GM23248 (cell line): ENCODE data around the gene PCYT2. TPM values are rescaled to one million over a fixed set of nuclear protein-coding genes. Genes with fewer than 3 reads are reported as not detected.
A peak's percentile ranks its signal among the peaks of the same experiment; 100 is the strongest.

ENCODE experiments used
- DNase-seq: peaks from one replicate; pipeline ENCODE4 v3.0.0-alpha.2; 2015
- H2AFZ ChIP-seq: fragments of 200-600 bp; sonication (generic); 2 replicates; pipeline ENCODE4 v1.6.1; 2016; ENCODE audit warnings: antibody characterized with exemption
- H3F3A ChIP-seq: fragments of 200-600 bp; sonication (generic); 2 replicates; pipeline ENCODE4 v1.6.1; 2016; ENCODE audit warnings: mild to moderate bottlenecking, antibody characterized with exemption, mixed run types; ENCODE audit not compliant: insufficient read depth
- H3K27ac ChIP-seq: fragments of 200-600 bp; sonication (generic); 2 replicates; pipeline ENCODE4 v1.5.1; 2016; ENCODE audit warnings: mild to moderate bottlenecking
- H3K27me3 ChIP-seq: fragments of 200-600 bp; sonication (generic); replicated peaks from 2 replicates; pipeline ENCODE4 v1.6.1; 2016; ENCODE audit warnings: mild to moderate bottlenecking; ENCODE audit not compliant: insufficient read depth
- H3K36me3 ChIP-seq: fragments of 200-600 bp; sonication (generic); 2 replicates; pipeline ENCODE4 v1.6.1; 2016; ENCODE audit warnings: low read depth, mild to moderate bottlenecking
- H3K4me1 ChIP-seq: fragments of 200-600 bp; sonication (generic); 2 replicates; pipeline ENCODE4 v1.6.1; 2016; ENCODE audit warnings: mild to moderate bottlenecking; ENCODE audit not compliant: insufficient read depth
- H3K4me2 ChIP-seq: fragments of 200-600 bp; sonication (generic); one replicate; pipeline ENCODE4 v1.6.1; 2016; ENCODE audit warnings: mild to moderate bottlenecking; ENCODE audit not compliant: unreplicated experiment
- H3K4me3 ChIP-seq: fragments of 200-600 bp; sonication (generic); 2 replicates; pipeline ENCODE4 v1.5.1; 2016; ENCODE audit warnings: mild to moderate bottlenecking
- H3K79me2 ChIP-seq: fragments of 200-600 bp; sonication (generic); 2 replicates; pipeline ENCODE4 v1.6.1; 2016; ENCODE audit warnings: mild to moderate bottlenecking; ENCODE audit not compliant: insufficient read depth
- H3K9ac ChIP-seq: fragments of 200-600 bp; sonication (generic); 2 replicates; pipeline ENCODE4 v1.6.1; 2016; ENCODE audit warnings: mild to moderate bottlenecking
- H3K9me2 ChIP-seq: fragments of 200-600 bp; sonication (generic); 2 replicates; pipeline ENCODE4 v1.6.1; 2016; ENCODE audit warnings: mixed run types, mild to moderate bottlenecking, moderate library complexity; ENCODE audit not compliant: insufficient read depth
- H3K9me3 ChIP-seq: fragments of 200-600 bp; sonication (generic); one replicate; pipeline ENCODE4 v1.6.1; 2017; ENCODE audit warnings: low read depth
- H4K20me1 ChIP-seq: fragments of 200-600 bp; sonication (generic); 2 replicates; pipeline ENCODE4 v1.6.0; 2016; ENCODE audit not compliant: insufficient read depth
- EZH2 ChIP-seq: fragments of 200-600 bp; sonication (generic); IDR thresholded peaks from 2 replicates; pipeline ENCODE4 v1.6.1; 2018; ENCODE audit warnings: antibody characterized with exemption, mild to moderate bottlenecking; ENCODE audit not compliant: insufficient read depth, poor library complexity, severe bottlenecking
- EZH2phosphoT487 ChIP-seq: fragments of 200-600 bp; sonication (generic); IDR thresholded peaks from 2 replicates; pipeline ENCODE4 v1.6.1; 2018; ENCODE audit warnings: antibody characterized with exemption, moderate library complexity, mild to moderate bottlenecking, low read depth; ENCODE audit not compliant: insufficient read depth
- WGBS, 2 experiments: methylation state at CpG; one replicate each; pipeline ENCODE4 v1.1.6; 2015 to 2017; ENCODE audit warnings: low lambda C conversion rate in 2 of 2, low coverage in 1 of 2; ENCODE audit errors: missing lambda C conversion rate in 2 of 2; 5-methylcytosine and 5-hydroxymethylcytosine counted together
- in situ Hi-C: fragments of 300-500 bp; cut with MboI; formaldehyde crosslinking; loops from 2 replicates; pipeline ENCODE4 v1.15.0; 2020
- polyA plus RNA-seq: library from polyadenylated mRNA; unstranded; fragments of >200 nt; fragmentation: Nextera tagmentation; extraction: Ambion mirVana; gene quantifications from 2 replicates; pipeline ENCODE4 v1.2.1, GENCODE V29; 2016
- total RNA-seq: library from RNA; depleted of rRNA; stranded (reverse); fragments of >200 nt; shearing (Covaris generic); gene quantifications from 2 replicates; pipeline ENCODE4 v1.2.3, GENCODE V29; 2014

Gene PCYT2
- total and polyA plus RNA-seq, 2 experiments from 2014 or later, result 25.6 to 36.9 TPM

DNA sequence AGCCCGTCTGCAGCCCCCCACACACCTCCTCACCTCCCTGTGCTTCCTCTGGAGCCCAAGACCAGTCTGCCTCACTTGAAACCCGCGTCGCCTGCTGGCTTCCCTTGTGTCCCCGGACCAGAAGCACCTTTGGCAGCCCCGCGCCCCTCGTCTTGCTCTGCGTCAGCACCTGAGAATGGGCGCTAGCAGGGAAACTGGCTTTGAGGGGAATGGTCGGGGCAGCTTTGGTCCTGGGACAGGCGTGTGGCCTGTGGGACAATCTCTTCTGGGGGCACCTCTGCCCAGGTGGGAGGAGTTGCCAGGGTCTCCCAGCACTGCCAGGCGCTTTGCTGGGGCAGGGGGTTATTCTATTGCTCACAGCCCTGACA lies 20.0 kb upstream of the PCYT2 start:
- no peak overlapping the region for H3K4me2 ChIP-seq
- 0 out of 2 replicates have a peak, but pooled peaks cover 6% of the 10 kb centered on the region for H3K4me1 ChIP-seq
- TF ChIP-seq EZH2phosphoT487, result no peak
- TF ChIP-seq EZH2, result no peak
- no peaks in the 10 kb centered on the region for H3K36me3 ChIP-seq
- H3K4me3 ChIP-seq, result no peak overlapping the region
- no peak overlapping the region for H2AFZ ChIP-seq
- DNase-seq, result no peak
- peaks cover 19% of the 10 kb centered on the region for H3K79me2 ChIP-seq
- H3K27ac ChIP-seq, result no peak overlapping the region
- no peaks in the 10 kb centered on the region for H4K20me1 ChIP-seq
- in situ Hi-C loops, result no loop called here
- no peak overlapping the region for H3K9ac ChIP-seq
- H3K9me2 ChIP-seq, result no peaks in the 10 kb centered on the region
- 0 out of 2 replicates have a peak, but pooled peaks cover 2% of the 10 kb centered on the region for H3F3A ChIP-seq
- no peaks in the 10 kb centered on the region for H3K9me3 ChIP-seq
- 81% methylated on average over 13 of the region's 13 CpGs for WGBS, 2 experiments
- H3K27me3 ChIP-seq, result no peaks in the 10 kb centered on the region

DNA sequence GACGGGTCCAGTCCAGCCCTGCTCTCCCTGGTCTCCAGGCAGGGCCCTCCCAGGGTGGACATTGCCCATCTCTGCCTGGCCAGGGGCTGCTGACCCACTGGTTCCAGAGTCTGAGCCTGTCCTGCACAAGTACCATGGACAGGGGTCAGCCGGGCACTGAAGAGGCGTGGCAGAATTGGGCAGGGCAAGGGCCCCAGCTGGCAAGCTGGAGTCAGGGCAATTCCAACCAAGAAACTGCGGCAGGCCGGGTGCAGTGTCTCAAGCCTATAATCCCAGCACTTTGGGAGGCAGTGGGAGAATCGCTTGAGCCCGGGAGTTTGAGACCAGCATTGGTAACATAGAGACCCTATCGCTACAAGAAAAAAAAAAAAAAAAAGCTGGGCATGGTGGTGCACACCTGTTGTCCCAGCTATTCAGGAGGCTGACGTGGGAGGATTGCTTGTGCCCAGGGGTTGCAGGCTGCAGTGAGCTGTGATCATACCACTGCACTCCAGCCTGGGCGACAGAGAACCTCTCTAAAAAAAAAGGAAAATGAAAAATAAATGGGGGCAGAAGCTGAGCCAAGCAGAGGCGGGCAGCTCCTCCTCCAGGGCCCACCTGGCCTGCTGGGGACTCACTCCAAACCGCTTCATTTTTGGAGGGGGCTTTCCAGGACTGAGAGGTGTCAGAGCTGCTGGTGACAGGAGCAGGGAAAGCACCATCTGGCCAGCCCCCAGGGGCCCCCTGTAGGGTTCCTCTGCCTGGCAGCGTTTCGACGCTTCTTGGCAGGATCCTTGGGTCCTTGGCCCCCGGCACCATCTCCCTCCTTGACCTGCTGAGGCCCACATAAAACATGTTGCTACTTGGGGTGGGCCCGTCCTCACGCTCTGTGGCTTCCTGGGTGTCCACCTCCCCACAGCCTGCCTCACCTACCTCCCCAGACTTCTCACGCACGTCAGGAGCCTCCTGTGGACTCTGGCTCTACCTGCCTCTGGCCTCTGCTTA lies 19.2 kb upstream of the PCYT2 start:
- H3K4me3 ChIP-seq, result no peak overlapping the region
- H3F3A ChIP-seq, result 0 out of 2 replicates have a peak, but pooled peaks cover 8% of the 10 kb centered on the region
- DNase-seq, result peak; percentile 47
- H3K4me1 ChIP-seq, result 0 out of 2 replicates have a peak, but pooled peaks cover 7% of the 10 kb centered on the region
- no peaks in the 10 kb centered on the region for H3K36me3 ChIP-seq
- no peaks in the 10 kb centered on the region for H3K27me3 ChIP-seq
- WGBS, 2 experiments, result 77 to 79% methylated on average over 19 to 20 of the region's 20 CpGs
- no peaks in the 10 kb centered on the region for H3K9me3 ChIP-seq
- H4K20me1 ChIP-seq, result no peaks in the 10 kb centered on the region
- peaks cover 19% of the 10 kb centered on the region for H3K79me2 ChIP-seq
- TF ChIP-seq EZH2phosphoT487 (no peak), EZH2 (no peak)
- no peak overlapping the region for H3K27ac ChIP-seq
- in situ Hi-C loops, result no loop called here
- H3K9ac ChIP-seq, result no peak overlapping the region
- H2AFZ ChIP-seq, result no peak overlapping the region
- H3K9me2 ChIP-seq, result no peaks in the 10 kb centered on the region
- no peak overlapping the region for H3K4me2 ChIP-seq

DNA sequence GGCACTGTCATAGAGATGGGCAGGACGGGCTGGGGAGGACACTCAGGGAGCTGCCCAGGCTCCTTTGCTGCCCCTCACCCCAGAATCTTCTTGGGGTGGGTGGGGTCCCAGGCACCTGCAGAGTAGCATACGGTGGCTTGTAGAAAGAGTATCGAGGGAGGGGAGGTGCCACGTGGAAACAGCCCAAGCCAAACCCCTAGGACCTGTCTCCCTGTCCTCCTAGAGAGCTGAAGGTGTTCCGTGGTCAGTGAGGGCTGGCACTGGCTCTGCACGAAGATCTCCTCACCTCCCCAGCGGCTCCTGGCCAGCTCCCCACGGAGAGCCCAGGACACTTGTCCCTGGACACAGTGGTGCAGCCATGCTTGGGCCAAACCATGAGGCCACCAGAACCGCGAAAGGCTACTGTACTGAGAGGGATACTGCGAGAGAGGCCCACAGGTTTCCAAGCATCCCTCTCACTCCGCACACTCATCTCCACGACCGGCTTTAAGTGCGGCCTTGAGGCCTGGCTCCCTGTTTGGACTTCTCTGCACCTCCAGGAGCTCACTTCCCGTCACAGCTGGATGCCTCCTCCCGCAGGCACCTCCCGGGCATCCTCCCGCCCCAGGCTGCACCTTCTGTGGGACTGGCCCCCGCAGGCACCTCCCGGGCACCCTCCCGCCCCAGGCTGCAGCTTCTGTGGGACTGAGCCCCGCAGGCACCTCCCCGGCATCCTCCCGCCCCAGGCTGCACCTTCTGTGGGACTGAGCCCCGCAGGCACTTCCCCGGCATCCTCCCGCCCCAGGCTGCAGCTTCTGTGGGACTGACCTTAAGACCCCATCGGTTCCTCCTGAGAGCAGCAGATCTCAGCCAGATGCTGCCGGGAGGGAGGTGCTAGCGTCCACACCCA lies 18.3 kb upstream of the PCYT2 start:
- Histone ChIP-seq H3K9me2 (no peaks in the 10 kb centered on the region), H3K4me3 (no peak overlapping the region), H3K27ac (no peak overlapping the region), H3K9ac (no peak overlapping the region), H4K20me1 (no peaks in the 10 kb centered on the region), H3K4me1 (0 out of 2 replicates have a peak, but pooled peaks cover 7% of the 10 kb centered on the region), H2AFZ (no peak overlapping the region), H3K79me2 (peaks cover 27% of the 10 kb centered on the region), H3K27me3 (no peaks in the 10 kb centered on the region), H3F3A (0 out of 2 replicates have a peak, but pooled peaks cover 8% of the 10 kb centered on the region), H3K9me3 (no peaks in the 10 kb centered on the region), H3K4me2 (no peak overlapping the region), H3K36me3 (no peaks in the 10 kb centered on the region)
- no peak for TF ChIP-seq EZH2phosphoT487
- no peak for TF ChIP-seq EZH2
- in situ Hi-C loops, result no loop called here
- no peak for DNase-seq
- 86 to 89% methylated on average over 11 to 31 of the region's 31 CpGs for WGBS, 2 experiments

DNA sequence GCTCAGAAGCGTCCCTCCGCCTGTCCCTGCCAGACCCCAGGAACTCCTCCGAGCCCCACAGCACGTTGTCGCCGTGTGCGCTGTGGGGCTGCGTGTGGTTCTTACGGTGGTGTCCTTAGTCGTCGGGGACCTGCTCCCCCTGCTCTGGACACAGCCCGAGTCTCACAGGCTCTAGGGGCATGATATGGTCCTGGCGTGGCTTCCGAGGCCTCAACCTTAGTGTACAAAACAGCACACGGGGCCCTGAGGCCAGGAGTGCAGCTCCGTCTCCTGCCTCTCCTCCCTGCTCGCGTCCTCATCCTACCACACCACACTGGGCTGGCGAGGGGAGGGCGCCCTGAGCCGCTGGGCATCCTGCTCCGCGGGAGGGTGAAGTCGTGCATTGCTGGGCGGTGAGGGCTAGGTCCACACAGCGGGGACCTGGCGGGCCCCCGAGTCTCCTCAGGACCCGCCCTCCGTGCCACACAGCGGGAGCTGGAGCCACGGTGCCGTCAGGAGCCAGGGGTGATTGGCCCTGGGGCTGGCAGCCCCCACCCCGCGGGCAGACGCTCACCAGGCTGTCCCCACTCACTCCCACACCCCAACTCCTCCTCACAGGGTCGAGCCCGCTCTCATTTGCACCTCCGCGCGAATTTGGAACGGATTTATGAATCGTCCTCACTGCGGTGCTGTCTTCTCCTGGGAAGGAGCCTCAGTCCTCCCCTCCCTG lies 17.5 kb upstream of the PCYT2 start:
- in situ Hi-C loops, result no loop called here
- peak overlapping the region; percentile 76 for H3K4me3 ChIP-seq
- no peaks in the 10 kb centered on the region for H3K9me3 ChIP-seq
- TF ChIP-seq EZH2phosphoT487 (no peak), EZH2 (no peak)
- no peaks in the 10 kb centered on the region for H3K9me2 ChIP-seq
- H3K27me3 ChIP-seq, result no peaks in the 10 kb centered on the region
- H3K4me2 ChIP-seq, result peak overlapping the region; percentile 60
- H3F3A ChIP-seq, result 0 out of 2 replicates have a peak, but pooled peaks cover 8% of the 10 kb centered on the region
- peaks cover 35% of the 10 kb centered on the region for H3K79me2 ChIP-seq
- H2AFZ ChIP-seq, result peak overlapping the region; percentile 73
- DNase-seq, result peak; percentile 49
- H3K27ac ChIP-seq, result no peak overlapping the region
- H3K4me1 ChIP-seq, result peaks cover 13% of the 10 kb centered on the region; the same call in 1 of the 2 replicates
- H4K20me1 ChIP-seq, result no peaks in the 10 kb centered on the region
- H3K36me3 ChIP-seq, result no peaks in the 10 kb centered on the region
- 26 to 31% methylated on average over 37 to 40 of the region's 44 CpGs for WGBS, 2 experiments
- H3K9ac ChIP-seq, result peak overlapping the region; percentile 78
